Activated CD8-positive, alpha-beta memory T cell treated with anti-CD3 and anti-CD28 coated beads for 1 hour (primary cell): ENCODE results near the gene GOSR2.
"Not testable (repeated sequence)": the region's sequence is repeated elsewhere in the genome, so short reads cannot be mapped to it uniquely, and the experiment has no call there.

Experiments used
- DNase-seq, 2 donors: peaks; one replicate each; pipeline ENCODE4 v3.0.0-alpha.2; 2020; ENCODE audit warnings: low read depth in 1 of 2; ENCODE audit errors: extremely low read depth in 1 of 2

Gene GOSR2

DNA sequence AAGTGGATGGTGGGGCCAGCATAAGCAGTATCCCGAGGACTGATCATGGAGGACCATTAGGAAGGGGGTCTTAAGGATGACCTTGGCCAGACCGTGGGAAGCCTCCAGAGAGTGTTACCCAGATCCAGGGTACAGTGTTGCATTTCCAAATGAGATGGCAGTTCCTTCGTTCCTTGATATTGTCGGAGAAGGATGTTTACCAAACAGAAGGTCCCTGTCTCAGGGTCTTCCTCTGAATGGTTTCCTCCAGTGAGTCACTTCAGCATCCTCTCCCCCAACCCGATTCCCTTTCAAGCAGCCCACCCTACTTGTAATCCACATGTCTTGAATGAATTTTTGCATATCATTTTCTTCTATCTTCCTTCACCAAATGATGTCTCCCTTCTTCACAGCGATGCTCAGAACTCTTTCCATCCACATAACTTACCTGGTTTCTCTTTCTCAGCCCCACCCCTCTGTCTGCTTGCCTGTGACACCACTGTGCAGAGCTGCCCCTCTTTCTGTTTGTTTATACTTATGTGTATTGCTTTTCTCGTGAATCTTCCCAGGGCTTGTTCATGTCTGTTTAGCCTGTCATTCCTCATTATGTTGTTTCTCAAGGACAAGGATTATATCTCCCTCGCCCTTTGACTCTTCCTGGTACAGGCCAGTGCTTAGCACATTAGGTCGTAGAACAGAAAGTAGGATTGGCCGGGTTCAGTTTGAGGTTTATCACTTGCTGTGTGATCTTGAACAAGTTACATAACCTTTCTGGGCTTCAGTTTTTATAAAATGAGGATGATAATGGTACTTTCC lies 5.7 kb downstream of the GOSR2 start:
- no peak for DNase-seq

DNA sequence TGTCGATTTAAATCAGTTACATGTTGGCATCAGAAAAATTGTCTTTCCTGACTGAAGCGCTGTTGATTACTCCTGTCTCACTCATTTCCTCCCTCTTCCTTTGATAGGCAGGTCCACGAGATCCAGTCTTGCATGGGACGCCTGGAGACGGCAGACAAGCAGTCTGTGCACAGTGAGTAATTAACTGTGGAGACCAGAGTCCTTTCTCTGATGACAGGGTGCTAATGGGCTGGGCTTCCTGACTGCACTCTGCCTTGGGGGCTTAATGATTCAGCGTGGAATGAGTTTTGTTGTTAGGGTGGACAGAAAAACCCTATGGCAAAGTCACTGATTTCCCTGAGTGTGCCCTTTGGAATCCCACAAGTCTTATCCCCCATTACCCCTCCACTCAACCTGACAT lies 6.5 kb downstream of the GOSR2 start:
- DNase-seq, result no peak

DNA sequence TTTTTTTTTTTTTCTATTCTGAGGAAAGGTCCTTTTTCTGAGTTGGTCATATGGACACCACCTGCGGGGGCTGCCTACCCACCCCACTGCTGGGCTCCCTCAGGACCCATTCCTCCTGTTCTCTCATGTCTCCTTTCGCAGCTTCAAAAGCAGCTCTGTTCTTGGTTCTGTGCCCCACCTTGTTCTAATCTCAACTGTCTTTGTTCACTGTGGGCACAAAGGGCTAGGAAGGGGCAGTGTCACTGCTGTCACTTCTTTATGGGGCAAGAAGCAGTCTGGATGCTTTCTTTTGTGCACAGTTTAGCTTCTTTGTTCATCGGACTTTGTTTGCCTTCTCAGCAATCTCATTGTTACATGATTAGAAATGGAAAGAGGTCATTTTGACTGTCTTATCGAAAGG lies 7.1 kb downstream of the GOSR2 start:
- no peak for DNase-seq

DNA sequence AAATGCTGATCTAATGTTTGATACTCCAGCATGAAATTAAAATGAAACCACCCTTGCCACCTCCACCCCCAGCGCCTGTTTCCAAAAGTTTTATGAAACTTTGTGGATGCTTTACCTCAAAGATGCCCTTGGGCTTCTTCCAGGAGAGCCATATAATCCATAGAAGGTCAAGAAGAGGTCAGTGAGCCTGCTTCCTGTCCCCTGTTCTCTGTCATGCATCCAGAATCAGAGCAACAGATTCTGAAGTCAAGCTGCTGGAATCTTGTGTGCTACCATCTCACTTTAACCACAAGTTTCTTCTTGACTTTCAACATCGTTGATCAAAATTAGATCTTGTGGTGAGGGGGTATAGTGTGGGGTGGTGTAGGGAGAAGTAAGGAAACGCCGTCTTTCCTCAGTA lies 8.6 kb downstream of the GOSR2 start:
- DNase-seq, result no peak

DNA sequence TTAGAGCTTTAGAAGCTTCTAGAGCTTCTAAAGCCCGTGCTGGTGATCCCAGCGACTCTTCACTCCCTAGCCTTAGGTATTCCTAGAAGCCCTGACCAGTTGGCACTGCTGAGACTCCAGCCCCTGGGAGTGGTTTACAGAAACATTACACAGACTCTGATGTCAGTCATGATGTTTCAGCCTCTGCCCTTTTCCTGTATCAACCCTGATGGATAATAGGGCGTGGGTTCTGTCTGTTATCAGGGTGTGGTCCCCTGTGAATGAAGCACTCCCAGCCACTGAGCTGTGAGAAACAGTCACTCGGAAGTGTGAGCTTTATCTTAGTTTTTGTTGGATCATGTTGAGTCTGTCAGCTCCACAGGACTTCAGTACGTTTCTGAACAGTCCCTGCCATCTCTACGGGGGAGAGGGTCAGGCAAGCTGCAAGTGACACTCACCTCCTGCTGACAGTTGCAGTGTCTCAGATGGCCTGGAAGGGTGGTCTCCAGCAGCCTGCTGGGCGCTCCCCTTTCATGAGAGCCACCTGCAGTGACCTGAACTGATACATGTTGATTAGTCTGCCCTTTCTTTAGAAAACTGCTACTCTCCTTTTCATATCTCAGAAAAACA lies 12.8 kb downstream of the GOSR2 start:
- no peak for DNase-seq

DNA sequence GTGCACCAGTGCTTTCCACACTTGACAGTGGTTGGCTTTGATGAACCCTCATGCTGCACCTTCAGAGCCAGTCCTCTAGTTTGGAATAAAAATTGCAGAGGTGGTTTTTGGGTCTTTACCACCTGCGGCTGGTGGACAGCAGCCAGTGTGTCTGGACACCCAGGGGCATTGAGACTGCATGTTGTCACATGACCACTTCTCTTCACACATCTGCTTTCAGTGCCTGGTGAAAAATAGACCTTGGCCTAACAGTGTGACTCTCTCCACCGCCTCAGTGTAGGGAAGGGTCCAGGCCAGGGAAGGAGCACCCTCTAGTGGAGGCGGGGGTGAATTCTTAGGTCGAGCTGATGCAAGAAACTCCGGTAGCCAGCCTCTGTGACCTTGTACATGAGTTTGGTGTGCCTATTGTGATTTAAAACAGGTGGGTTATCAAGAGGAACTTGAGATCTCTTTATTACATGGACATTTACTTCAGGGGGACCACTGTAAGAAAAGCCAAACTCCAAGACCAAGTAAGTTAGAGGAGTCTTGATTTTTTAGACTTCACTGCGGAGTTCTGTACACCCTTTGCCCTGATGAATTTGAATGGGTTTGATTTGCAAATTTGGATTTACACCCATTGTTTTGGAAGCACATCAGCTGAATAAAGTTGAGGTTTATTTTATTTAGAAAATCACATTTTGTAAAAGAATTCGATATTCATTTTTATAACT lies 17.9 kb downstream of the GOSR2 start:
- DNase-seq, result peak; percentile 20 to 46

DNA sequence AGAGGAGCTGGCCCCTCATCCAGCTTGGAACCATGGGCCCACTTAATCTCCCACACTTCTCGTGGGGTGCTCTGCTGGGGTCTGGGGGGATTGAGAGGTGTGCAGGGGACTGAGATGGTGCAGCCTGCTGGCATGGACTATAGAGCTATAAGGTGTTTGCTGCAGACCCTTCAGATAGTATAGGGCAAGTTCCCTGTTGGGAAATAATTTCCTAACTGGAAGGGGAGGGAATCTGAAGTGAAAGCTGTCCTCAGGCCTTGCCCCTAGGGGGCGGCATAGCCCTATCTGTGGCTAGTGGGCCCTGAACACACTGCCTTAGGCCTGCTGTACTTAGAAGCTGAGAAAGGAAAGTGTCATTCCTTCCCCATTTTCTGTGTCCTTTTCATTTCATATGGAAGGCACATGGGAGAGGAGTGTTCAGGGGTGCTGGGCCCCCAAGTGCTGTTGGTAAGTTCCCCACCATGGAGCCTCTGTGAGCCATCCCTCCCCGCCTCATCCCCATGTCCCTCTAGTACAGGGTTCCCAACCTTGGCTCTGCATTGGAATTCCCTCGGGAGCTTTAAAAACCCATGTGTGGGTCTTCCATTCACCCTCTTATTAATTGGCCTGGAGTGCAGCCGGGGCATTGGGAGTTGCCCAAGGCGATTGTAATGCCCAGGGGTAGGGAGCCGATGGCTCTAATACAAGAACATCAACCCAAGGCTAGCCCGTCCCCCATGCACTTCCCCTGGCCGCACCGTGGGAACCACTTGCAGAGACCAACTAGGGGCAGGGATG lies 19.7 kb downstream of the GOSR2 start:
- DNase-seq, result peak in 1 of 2 donors; percentile 30

DNA sequence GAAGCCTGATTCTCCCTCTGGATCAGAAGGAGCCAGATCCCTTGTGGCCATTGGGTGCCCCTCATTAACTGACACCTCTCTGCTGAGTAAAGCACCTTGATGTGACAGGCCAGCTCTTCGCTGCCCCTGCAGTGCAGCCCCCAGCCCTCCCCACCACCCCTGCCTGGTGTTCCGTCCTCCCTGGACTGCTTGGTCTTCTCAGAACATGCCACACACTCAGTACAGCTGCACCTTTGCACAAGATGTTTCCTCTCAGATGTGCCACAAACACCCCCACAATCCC lies 20.2 kb downstream of the GOSR2 start:
- no peak for DNase-seq

DNA sequence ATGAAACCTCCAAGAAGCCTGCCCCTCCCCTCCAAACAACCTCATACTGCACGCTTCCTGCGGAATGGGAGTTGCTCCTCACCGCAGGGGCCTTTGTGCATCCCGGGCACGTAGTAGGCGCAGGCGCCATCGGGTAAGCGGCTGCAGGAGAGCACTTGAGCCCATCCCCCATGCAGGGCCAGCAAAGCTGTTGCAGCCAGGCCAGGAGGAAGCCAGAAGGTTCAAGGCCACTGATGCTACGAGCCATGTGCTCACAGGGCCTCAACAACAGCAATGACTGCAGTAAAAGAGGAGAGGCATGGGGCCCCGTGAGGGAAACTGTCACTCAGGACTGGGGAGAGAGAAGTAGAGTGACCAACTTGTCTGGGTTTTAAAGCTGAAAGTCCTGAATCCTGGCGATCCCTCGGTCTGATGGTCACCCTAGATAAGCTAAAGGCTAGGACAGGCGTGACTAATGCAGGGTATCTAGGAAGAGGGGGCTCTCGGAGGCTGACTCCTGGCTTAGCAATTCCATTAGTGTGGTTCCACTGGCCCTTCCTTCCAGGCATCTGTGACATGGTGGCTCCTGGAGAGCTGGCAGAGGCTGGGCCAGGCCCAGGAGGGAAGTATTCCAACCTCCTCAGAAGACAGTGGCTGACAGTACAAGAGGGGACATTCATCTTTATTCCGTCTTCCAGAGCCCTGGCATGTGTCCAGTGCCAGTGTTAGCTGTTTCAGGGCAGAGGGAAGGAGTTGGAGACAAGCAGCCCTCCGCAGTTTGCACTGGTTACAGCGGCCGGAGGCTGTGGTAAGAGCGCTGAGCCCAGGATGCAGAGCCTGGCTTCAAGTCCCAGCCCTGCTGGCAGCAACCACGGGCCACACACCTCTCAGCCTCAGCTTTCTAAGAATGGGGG lies 20.8 kb downstream of the GOSR2 start:
- no peak for DNase-seq

DNA sequence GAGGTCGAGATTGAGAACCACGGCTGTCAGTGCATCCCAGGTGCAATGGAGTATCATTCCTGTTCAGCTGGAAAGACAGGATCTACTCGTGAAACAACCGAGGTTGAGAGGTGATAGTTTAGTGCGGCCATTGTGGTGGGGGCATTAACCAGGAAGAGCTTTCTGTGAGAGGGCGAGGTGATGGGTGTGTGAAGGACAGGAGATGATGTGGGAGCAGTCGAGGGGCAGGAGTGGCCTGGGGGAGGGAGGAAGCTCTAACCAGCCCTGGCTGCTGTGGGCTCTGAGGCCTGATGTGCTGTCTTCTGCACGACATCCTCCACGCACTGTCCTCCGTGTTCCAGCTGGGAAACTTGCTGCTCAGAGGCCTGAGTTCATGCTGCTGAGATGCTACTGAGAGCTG lies 22.0 kb downstream of the GOSR2 start:
- no peak for DNase-seq

DNA sequence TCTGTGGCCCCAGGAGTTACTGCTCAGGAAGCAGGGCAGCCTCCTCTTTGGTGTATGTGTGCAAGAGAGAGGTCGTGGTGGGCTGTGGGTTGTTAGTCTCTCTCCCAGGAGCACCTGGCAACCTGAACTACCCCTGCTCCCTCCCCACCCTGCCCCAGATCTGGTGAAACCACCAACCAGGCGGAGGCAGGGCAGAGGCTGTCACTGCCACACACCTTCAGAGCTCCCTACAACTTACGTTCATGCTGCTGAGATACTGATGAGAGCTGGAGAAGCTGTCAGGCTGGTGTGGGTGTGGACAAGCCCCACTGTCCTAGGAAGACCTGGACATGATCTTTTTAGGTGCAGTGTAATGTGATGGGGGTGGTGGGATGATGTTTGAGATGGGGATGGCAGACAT lies 24.3 kb downstream of the GOSR2 start:
- no peak for DNase-seq

DNA sequence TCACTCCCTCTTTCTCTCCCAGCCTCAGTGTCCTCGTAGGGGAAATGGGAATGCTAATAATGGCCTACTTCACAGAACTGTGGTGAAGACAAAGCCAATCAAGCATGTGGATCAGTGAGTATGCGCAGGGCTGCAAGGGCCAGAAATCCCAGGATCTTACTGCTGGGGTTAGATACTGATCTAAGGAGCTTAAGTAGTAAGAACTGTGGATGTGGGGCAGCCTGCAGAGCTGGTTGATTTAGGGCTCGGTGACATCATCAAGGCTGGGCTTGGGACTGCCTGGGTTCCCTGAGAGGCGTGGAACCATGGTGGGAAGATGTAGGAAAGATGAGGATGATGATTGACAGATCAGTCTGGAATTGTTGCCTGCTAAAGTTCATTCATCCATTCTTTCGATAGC lies 25.6 kb downstream of the GOSR2 start:
- DNase-seq, result no peak

DNA sequence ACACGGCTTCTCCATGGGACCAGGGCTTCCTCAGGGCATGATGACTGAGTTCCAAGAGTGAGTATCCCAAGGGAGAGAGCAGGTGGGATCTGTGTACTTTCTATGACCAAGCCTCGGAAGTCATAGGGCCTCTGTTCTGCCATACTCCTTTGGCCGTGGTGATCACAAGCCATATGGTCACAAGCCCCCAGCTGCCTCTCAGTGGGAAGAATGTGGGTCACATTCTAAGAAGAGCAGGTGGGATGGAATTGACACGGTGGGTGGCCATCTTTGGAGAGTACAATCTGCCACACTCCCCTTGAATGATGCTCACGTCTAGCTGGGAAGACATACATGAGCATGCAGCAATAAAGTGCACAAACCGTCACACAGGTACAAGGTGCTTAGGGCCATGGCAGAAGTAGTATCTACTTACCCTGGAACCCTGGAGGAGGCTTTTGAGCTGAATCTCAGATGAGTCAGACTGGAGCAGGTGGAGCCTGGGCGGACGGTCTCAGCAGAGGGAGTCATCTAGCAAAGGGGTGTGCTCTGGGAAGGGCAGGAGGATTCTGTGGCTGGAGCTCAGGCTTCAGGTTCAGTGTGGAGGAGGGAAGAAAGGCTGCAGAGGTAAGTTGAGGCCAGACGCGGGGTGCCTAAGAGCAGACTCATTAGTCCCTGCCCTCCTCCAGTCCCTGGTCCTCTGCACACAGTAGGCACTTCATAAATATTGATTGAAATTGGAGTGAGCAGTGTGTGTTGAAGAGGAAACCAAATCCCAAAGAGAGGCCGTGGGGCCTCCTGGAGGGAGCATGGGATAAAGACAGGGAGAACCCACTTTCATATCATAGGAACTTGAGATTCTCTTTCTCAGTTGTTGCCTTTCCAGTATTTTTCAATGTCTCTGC lies 26.6 kb downstream of the GOSR2 start:
- DNase-seq, result no peak

DNA sequence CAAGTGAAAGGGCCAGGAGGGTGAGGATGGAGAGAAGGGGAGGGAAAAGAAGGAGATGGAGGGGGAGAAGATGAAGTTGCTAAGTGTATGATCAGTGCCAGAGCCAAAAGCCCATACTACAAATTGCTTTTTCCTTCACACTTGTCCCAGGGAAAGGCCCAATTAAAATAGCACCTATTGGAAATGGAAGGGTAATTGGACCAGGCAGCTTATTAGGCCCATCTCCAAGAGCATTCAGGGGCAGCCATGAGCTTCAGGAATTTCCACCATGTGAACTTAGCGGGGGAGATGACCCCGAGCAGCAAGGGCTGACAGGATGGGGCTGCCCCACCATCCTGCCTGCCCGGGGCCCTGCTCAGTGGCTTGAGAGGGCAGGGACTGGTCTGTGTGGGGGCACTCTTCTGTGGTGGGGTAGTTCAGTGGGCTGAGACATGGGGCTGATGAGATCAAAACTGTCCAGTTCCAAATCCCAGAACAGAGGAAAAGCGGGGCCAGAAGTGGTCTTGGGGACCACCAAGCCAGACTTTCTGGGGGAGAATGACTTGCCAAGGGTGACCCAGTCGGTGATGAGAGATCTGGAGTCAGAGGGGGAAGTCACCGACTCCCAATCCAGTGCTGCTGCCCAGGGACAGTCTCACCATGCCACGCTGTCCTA lies 27.5 kb downstream of the GOSR2 start:
- DNase-seq, result no peak

DNA sequence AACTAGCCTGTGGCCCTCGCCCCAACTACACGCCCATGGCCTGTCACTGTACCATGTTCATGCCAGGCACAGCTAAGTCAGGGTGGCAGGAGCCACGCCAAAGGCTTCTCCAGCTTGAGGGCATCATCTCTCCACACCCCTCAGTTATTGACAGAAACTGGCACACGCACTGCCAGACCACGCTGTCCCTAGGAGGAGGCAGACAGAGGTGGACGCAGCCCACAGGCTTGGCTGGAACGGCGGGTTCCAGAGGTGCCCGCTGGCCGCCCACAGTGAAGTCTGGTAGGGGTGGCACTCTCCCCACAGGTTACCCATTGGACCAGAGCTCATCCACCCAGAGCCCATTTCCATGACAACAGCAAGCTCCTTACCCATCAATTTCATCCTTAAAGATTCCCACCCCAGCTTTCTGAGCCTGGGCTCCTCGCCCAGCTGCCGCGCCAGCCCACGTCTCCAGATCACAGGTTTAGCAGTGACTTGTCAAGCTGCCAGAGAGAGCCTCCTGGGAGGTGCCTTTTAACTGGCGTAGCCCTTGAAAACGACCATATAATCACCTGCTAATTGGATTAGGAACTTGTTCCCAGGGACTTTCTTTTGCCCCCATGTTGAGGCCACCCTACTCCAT lies 28.1 kb downstream of the GOSR2 start:
- DNase-seq, result no peak

DNA sequence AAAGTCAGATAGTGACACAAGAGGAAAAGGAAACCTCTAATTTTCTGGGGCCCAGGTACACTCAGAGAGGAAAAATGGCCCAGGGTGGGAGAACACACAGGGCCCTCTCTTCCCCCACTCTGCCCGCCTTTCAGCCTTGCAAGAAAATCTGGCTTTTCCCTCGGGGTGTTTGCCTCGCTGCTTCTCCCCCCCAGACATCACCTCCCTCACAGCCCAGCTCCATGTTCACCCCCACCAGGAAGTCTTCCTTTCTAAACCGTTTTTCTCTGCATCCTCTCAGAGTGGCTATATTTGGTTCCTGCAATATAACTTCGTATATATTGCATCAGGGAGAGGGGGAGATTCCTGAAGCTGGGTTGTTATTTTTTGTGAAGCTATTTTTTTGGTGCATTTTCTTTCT lies 28.7 kb downstream of the GOSR2 start:
- DNase-seq, result no peak

DNA sequence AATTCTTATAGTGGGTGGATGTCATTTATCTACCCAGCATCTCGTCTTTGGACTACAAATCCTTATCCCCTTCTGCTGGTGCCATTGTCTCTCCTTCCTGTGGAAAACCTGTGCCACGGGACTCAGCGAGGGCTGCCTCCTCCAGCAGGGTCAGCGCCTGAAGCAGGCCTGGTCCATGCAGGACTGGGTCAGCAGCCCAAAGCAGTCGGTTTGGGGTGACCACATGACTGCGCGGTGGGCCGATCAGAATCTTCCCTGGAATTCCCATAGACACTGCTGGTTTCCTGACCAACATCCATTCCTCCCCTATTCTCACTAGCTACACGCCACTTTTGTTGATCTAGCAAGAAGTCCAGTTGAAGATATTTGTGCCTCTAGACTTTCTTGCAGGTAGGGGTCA lies 29.2 kb downstream of the GOSR2 start:
- no peak for DNase-seq

DNA sequence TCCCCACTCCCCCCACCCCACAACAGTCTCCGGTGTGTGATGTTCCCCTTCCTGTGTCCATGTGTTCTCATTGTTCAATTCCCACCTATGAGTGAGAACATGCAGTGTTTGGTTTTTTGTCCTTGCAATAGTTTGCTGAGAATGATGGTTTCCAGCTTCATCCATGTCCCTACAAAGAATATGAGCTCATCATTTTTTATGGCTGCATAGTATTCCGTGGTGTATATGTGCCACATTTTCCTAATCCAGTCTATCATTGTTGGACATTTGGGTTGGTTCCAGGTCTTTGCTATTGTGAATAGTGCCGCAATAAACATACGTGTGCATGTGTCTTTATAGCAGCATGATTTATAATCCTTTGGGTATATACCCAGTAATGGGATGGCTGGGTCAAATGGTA lies 30.2 kb downstream of the GOSR2 start:
- not testable (repeated sequence) for DNase-seq
